ENCODE results near the gene SSBP1.
"Not testable (repeated sequence)": the region's sequence is repeated elsewhere in the genome, so short reads cannot be mapped to it uniquely, and the experiment has no call there.

SSBP1 gene

DNA sequence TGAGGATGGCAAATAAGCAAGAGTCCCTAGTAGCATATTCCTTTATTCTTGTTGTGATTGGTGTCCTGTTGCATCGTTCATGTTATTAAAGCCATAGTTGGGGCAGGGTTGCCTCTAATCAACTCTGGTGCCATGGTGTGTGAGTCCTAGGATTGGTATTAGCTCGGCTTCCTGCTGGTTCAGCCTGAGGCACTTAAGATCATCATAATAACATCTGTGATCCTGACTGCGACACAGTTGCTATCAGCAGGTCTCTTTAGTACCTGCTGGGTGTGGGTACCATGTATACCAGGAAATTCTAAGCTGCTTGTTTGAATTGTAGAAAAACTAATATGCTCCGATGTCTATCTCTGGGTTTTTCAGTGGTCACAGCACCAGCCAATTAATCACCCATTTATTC, 28.4 kb upstream of the SSBP1 start:
- no peak for DNase-seq

DNA sequence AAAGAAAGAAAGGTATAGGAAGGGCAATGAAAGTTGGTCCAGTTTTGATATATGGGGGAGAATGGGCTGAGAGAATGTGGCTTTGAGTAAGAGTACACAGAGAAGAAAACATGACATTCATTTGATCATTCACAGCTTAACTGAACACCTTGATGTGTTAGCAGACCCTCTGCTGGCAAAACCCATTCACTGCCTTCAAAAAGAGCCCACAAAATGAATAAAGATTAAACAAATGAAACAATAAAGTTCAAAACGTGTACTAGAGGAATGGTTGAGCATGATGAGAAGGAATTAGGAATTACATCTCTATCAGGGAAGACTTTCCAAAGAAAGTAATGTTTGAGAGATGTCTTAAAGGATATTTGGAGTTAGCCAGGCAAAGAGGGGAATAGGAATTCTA, 27.9 kb upstream of the SSBP1 start:
- no peak for DNase-seq

DNA sequence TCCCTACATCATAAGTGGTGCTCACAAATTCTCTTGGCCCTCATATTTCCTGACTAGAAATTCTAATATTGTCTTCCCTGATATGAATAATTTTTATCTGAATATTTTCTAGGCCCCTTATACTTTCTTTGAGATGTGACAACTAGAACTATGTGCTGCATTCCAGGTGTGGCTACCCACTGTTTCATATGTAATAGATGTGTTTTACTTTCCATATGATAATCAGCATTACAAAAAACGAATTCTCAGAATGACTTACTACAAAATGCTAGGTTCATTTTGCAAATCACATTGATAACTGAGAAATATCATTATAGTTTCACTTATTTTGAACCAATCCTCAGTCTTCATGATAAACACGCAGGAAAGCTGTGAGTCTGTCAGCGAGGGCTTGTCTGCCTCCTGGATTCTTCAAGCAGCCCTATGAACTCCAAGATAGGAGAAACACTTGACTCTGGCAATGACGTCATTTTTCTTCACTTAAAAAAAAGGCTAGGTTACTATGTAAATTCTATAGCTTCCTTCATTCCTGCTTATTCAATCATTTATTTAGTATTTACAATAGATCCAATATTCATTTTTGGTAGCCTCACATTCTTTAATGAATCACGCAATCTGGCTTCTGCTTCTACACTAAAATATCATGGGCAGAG, 25.4 kb upstream of the SSBP1 start:
- DNase-seq: no peak

DNA sequence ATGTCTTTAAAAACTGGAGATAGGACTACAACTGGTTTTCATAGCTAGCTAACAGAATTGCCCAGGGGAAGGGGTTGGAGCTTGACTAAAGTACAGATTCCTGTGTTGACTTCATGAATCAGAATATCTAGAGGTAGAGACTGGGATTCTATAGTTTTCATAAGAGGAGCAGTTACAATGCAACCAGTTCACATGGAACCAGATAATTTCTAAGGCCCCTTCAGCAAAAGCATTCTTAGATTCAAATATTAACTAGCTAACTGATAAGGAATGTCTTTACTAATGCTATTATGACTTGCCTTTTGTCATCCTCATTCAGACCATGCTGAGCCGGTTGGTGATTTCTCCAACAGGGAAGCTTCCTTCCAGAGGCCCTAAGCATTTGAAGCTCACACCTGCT, 24.3 kb upstream of the SSBP1 start:
- no peak for DNase-seq

DNA sequence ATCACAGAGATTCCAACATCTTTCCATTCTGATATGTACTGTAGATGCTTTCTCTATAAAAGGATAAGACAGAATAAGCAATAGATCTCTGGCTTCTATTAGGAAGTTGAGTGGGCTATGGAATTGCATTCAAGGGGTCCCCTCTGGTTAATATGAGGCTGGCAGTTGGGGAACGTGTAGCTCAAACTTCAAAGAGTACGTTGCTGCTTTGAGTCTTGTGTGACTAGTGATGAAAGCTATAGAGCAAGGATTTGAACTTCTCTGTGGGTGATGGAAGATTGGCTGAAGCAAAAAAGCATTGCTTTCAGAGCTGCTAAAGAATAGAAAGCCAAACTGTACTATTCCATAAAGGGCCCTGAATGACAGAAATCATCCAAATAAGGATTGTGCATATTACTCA, 23.6 kb upstream of the SSBP1 start:
- no peak for DNase-seq

DNA sequence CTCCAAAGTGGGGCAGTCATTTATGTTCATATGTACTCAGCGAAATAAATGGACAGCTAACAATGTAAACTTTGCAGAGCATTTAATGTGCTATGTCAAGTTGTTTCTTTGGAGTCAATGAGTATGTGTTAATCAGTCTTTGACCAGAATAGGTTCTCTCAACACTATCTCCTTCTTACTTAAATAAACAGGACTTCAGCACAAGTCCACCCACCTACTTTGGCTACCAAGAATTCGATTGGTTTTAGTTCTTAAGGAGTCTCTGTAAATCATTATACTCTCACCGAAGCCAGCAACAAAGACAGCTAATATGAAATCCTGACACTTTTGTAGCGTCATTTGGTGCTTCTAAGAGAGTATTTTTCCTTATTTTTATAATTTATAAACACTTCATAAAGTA, 23.1 kb upstream of the SSBP1 start:
- no peak for DNase-seq

DNA sequence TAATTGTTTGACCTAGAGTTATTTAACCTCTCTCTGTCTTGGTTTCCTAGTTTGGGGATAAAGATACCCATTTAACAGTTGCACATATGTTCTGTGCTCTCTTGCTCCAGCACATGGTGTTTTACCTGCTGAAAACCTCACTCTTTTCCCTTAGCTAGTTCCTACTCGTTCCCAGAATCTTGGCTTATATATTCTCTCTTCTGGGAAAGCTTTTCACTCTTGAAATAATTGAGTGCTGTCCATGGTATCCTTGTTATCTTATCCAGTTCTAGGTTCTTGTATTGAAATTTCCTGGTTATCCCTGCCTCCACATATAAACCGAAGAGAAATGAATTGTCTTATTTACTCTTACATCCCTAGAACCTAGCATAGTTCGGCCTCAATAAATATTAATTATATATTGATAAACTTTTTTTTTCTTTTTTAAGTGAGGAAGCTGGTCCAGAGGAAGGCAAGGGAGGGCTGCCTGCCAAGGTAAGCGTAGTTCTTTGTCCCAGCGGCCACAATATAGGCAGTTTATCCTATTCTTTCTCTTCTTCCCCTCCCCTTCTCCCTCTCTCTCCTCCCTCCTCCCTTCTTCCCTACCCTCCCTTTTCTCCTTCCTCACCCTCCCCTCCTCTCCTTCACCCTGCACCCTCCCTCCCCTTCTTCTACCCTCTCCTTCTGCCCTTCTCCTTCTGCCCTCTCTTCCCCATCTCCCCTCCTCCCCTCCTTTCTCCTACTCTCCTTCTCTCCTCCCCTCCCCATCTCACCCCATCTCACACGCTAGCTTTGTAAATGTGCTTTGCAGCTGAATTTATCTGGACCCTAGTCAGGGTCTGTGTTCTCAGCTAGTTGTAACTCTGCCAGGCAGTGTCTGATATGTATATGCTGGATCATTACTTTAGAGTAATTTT, 22.1 kb upstream of the SSBP1 start:
- DNase-seq: no peak

- DNase-seq: no peak
These were observed 20.7 kb upstream of the SSBP1 start for GRCh38 chr7:141717450-141717849.

DNA sequence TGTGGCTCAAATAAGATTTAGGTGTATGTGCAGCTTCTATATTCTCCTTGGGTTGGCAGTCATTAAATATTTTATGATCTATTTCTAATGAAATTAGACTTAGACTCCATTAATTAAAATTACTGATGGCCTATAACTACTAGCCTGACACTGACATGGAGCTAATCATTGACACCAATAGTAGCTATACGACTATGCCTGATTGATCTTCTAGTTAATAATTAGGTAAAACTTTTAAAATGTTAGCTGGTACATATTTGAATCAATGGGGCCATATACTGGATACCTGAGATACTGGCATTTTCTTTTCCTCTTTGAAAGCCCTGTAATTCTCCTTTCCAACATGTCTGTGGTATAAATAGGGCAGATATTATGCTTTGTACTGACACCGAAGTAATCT, 15.6 kb upstream of the SSBP1 start:
- DNase-seq: no peak

DNA sequence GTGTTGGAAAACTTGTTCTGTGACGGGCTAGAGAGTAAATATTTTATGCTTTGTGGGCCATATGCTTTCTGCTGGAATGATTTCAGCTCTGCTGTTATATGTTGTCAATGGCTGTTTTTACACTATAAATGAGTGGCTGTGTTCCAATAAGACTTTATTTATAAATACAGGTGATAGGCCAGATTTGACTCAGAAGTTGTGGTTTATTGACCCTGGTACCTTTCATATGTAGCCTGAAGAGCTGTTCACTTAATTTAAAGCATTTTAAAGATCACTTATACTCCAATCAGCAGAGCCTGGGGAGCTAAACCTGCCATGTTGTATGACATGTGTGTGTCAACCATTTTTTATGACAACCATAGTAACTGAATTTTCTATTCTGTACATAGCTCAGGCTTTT, 9.1 kb upstream of the SSBP1 start:
- DNase-seq: no peak

DNA sequence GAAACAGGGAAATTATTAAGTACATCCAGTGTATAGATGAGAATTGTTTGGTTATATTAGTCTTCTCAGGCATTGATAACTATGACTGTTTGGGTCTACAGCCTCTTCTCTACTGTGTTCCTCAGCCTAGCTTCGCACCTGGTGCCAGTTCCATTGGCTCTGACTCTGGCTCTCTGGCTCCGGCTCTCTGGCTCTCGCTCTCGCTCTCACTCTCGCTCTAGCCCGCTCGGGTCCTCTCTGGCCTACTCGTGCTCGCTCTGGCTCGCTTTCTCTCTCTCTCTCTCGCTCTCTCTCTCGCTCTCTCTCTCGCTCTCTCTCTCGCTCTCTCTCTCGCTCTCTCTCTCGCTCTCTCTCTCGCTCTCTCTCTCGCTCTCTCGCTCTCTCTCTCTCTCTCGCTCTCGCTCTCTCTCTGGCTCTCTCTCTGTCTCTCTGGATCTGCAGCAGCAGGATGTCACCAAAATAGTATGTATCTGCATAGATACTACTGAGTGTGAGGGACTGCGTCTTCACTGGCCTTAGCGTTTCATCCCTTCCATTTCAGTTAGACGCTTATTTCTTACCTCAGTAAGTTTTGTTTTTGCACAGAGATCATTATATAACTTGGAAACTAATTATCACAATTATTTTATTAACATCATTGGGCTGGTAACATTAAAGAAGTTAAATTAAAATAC, 6.5 kb upstream of the SSBP1 start:
- no peak for DNase-seq

GRCh38 chr7:141737118-141737835, 881 bp upstream of the SSBP1 start:
- peak in 1 of 4 experiments; percentile 3 for DNase-seq

DNA sequence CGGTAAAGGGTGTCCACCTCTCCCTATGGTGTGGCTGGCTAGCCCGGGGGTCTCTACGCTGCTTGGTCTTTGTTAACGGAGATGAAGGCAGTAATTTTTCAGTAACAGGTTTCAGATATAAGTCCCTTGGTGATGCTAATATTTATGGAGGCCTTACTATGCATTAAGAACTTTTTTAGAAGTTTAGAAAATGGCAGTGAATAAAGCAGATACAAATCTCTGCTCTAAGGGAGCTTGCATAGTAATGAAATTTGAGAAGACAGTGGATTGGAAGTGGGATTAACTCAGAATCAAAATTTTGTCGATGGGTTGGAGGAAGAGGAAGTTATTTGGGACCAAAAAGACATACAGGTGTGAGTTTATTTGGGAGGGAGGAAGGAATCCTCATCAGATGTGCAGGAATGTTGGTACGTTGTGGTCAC, 445 bp downstream of the SSBP1 start:
- no peak for DNase-seq

GRCh38 chr7:141739250-141739649, 1.1 kb downstream of the SSBP1 start:
- no peak for DNase-seq

DNA sequence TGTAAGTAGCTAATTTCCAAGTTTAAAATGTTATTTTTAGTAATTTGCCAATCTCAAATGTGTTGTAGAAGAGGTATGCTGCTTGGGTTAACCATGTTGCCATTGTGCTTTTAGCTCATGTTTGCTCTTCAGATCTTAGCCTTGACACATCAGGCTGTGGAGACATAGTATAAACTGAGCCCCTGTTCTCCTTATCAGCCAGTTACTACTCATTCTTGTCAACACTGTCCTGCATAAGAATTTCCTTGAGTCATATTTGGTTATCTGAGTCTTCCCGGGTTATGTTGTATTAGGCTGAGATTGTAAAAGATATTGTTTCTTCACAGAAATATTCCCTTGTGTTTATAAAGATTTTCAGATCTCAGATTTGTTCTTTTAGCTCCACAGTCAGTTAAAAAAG, 4.1 kb downstream of the SSBP1 start:
- no peak for DNase-seq

- DNase-seq: no peak
These were observed 6.0 kb downstream of the SSBP1 start for GRCh38 chr7:141744131-141744530.

DNA sequence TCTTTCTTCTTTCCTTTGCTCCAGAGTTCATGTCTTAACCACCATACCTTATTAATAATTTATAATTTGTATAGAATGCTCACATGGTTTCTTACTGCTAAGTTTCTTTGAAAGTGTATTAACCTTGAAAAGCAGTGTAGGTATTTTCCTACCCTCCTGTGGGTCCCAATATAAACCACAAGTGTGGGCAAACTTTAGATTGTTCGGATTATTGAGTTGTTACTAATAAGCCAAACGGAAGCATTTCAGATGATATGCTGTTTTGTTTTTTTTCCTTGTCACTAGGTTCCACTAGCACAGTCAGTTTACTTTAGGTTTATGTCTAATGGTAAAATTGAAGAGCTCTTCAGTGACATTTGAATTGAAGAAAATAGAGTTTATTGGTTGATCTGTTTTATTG, 10.2 kb downstream of the SSBP1 start:
- no peak for DNase-seq

DNA sequence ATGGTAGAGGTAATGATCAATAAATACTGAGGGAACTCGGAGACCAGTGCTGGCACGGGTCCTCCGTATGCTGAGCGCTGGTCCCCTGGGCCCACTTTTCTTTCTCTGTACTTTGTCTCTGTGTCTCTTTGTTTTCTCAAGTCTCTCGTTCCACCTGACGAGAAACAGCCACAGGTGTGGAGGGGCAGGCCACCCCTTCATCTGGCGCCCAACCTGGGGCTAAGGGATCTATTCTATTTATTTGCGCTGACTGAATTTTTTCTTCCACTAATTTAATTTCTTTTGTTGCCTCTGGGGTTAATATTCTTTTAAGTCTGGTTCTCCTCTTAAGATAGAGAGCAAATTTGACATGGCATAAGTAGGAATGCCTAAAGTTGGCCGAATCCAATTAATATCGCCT, 13.7 kb downstream of the SSBP1 start:
- DNase-seq: not testable (repeated sequence)

DNA sequence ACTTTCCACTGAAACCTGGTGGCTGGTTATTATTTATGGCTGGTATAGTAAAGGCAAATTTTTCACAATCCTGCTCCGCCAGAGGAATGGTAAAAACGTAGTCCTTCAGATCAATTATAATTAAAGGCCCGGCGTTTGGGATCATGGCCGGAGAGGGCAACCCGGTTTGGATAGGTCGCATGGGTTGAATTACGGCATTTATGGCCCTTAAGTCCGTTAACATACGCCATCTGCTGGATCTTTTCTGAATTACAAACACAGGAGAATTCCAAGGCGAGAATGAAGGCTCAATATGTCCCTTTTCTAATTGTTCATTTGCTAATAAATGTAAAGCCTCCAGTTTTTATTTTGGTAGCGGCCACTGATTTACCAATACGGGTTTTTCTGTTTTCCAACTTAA, 14.5 kb downstream of the SSBP1 start:
- DNase-seq: no peak

- no peak for DNase-seq
These were observed 16.8 kb downstream of the SSBP1 start for GRCh38 chr7:141754939-141755338.

DNA sequence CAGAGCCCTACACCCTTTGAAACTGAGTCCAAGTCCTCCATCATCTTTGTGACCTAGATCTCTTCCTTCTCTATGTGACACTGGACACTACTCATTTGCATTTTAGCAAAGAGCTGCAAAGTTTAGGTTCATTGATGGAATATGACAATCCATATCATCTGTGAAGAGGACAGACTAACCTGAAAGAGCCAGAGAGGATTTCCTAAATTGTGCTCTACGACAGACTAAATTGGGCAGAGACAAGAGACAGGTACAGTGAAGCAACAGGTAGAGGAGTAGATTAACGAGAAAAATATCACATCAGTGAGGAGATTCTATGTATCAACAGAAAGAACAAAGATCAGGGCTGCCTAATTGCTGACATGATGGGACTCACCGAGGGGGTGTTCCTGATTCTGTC, 25.6 kb downstream of the SSBP1 start, which contains the start of gene TAS2R3:
Gene TAS2R3, plus strand, starts transcription at position 301 of the 400 bp plus-strand sequence. Its CDS starts 62 bp downstream, at position 363.
- DNase-seq: no peak

DNA sequence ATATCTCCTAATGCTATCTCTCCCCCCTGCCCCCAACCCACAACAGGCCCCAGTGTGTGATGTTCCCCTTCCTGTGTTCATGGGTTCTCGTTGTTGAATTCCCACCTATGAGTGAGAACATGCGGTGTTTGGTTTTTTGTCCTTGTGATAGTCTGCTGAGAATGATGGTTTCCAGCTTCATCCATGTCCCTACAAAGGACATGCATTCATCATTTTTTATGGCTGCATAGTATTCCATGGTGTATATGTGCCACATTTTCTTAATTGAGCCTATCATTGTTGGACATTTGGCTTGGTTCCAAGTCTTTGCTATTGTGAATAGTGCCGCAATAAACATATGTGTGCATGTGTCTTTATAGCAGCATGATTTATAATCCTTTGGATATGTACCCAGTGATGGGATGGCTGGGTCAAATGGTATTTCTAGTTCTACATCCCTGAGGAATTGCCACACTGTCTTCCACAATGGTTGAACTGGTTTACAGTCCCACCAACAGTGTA, 32.0 kb downstream of the SSBP1 start:
- DNase-seq: not testable (repeated sequence)

DNA sequence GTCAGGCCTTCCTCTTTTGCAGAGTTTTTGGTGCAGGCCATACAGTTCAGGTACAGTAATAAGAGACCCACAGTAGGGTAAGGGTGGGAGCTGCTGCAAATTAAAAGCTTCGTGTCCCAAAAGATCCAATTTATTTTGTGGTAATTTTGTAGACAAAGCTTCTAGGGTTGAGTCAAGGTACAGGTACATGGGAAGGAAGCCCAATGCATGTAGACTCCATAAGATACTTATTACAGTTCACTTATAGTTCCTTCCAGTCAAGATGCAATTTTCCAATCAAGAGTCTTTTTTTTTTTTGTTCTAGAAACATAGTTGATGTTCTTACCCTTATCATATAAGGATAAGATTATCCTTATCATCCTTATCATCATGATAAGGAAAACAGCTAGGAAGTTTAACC, 38.2 kb downstream of the SSBP1 start, which contains the start of gene TAS2R4:
Gene TAS2R4, plus strand, starts transcription at position 301 of the 400 bp plus-strand sequence. CDS start 1,815 bp downstream, outside the sequence.
- no peak for DNase-seq
